HL-60 (cell line): ENCODE measurements around the gene PLCG1.

Source experiments
- microRNA-seq: library from miRNA; unstranded; fragments of <30 nt; microRNA quantifications from one replicate; pipeline ENCODE4, GENCODE V29; 2018

PLCG1 gene

Small RNAs within 50 kb of the gene (microRNA-seq; reads per million reads assigned to microRNA genes)
- 0.90 reads per million for gene MIR6871
